K562 (cell line): ENCODE results near the gene N4BP2L1. TPM values are rescaled to one million over a fixed set of nuclear protein-coding genes. Genes with fewer than 3 reads are reported as not detected.

Experiments
- ATAC-seq: fragments of 200-7000 bp; cut with Tn5 transposase; 3 replicates; pipeline ENCODE4 v1.9.1; 2020; ENCODE audit warnings: moderate library complexity
- BruUV-seq: library from RNA; stranded (reverse); fragments of 400-500 nt; replicated peaks from 2 replicates; lab custom pipeline; 2021; lab: Mats Ljungman, UMichigan
- CTCF ChIA-PET: fragments of 300-600 bp; formaldehyde crosslinking; extraction: SDS; loops from one replicate; lab custom pipeline; 2021; ENCODE audit warnings: low intra/inter-chr PET ratio; lab: Yijun Ruan, JAX
- POLR2A ChIA-PET: fragments of 300-600, 350-650 bp; sonication (Branson Sonifier 250); formaldehyde crosslinking; extraction: SDS; loops from one replicate; lab custom pipeline; 2021; ENCODE audit warnings: antibody characterized with exemption, inconsistent platforms; lab: Yijun Ruan, JAX
- DNase-seq, 4 experiments: peaks; one replicate each; pipeline versions ENCODE4 v3.0.0 to v3.0.0-alpha.2; 2011 to 2018; ENCODE audit warnings: low spot score in 3 of 4, mixed read lengths in 3 of 4; ENCODE audit errors: extremely low read depth in 1 of 4
- FAIRE-seq: peaks from 2 replicates; lab custom pipeline; 2011; peaks lifted over from hg19 to GRCh38; lab: Jason Lieb, UNC
- H2AFZ ChIP-seq: 2 replicates; pipeline ENCODE4 v1.6.0; 2011; ENCODE audit warnings: low read depth, low read length, control low read depth, inconsistent platforms
- H3K27ac ChIP-seq: fragments of 200-600 bp; 3 replicates; pipeline ENCODE4 v1.8.0; 2011; ENCODE audit warnings: low read depth, mild to moderate bottlenecking, control low read depth, inconsistent platforms, low read length, moderate library complexity, mixed read lengths; ENCODE audit errors: extremely low read depth
- H3K27me3 ChIP-seq, 2 experiments: fragments of 300-600 bp in 1 of 2; 2 replicates in 1 of 2; 3 replicates in 1 of 2; pipeline versions ENCODE4 v1.6.0 to v1.8.0; 2011; ENCODE audit warnings: inconsistent platforms in 2 of 2, low read length in 2 of 2, mild to moderate bottlenecking in 1 of 2, mixed read lengths in 1 of 2, moderate library complexity in 1 of 2; ENCODE audit not compliant: control insufficient read depth in 2 of 2, insufficient read depth in 2 of 2
- H3K36me3 ChIP-seq: fragments of 300-600 bp; 3 replicates; pipeline ENCODE4 v1.8.0; 2011; ENCODE audit warnings: mild to moderate bottlenecking, low read length, inconsistent platforms; ENCODE audit not compliant: control insufficient read depth, insufficient read depth
- H3K4me1 ChIP-seq, 2 experiments: fragments of 200-600 bp in 1 of 2; replicated peaks in 1 of 2; 2 replicates in 1 of 2; 3 replicates in 1 of 2; pipeline versions ENCODE4 v1.5.1 to v1.8.0; 2011; ENCODE audit warnings: inconsistent platforms in 2 of 2, low read length in 2 of 2, mild to moderate bottlenecking in 1 of 2, mixed read lengths in 1 of 2, moderate library complexity in 1 of 2; ENCODE audit not compliant: control insufficient read depth in 2 of 2, insufficient read depth in 2 of 2
- H3K4me2 ChIP-seq: 2 replicates; pipeline ENCODE4 v1.6.1; 2011; ENCODE audit warnings: low read length, control low read depth, inconsistent platforms, mixed read lengths; ENCODE audit not compliant: insufficient read depth
- H3K4me3 ChIP-seq: fragments of 200-600 bp; sonication (generic), shearing (Covaris generic); 2 replicates; pipeline ENCODE4 v1.5.1; 2016; ENCODE audit warnings: control low read depth, inconsistent platforms
- H3K79me2 ChIP-seq: fragments of 200-600 bp; 3 replicates; pipeline ENCODE4 v1.8.0; 2011; ENCODE audit warnings: low read length, inconsistent platforms; ENCODE audit not compliant: control insufficient read depth, insufficient read depth
- H3K9ac ChIP-seq, 2 experiments: 2 replicates each; pipeline versions ENCODE4 v1.6.0 to v1.6.1; 2011; ENCODE audit warnings: low read depth in 2 of 2, low read length in 2 of 2, control low read depth in 1 of 2, inconsistent platforms in 1 of 2, mild to moderate bottlenecking in 1 of 2, mixed read lengths in 1 of 2; ENCODE audit not compliant: insufficient read depth in 1 of 2
- H3K9me1 ChIP-seq: one replicate; pipeline ENCODE4 v1.6.0; 2011; ENCODE audit warnings: inconsistent platforms, mild to moderate bottlenecking, low read length, moderate library complexity; ENCODE audit not compliant: control insufficient read depth, insufficient read depth
- H3K9me3 ChIP-seq: replicated peaks from 2 replicates; pipeline ENCODE4 v1.5.1; 2011; ENCODE audit warnings: low read depth, low read length, inconsistent platforms; ENCODE audit not compliant: control insufficient read depth, insufficient read depth
- H4K20me1 ChIP-seq: replicated peaks from 2 replicates; pipeline ENCODE4 v1.6.1; 2011; ENCODE audit warnings: low read length, inconsistent platforms, mixed read lengths; ENCODE audit not compliant: control insufficient read depth, insufficient read depth
- ATF6 ChIP-seq: sonication (generic); formaldehyde crosslinking; IDR thresholded peaks from 2 replicates; pipeline ENCODE4 v1.4.0; 2020; ENCODE audit warnings: mild to moderate bottlenecking, missing genetic modification reagents
- FIP1L1 ChIP-seq: fragments of 200-400 bp; formaldehyde crosslinking; IDR thresholded peaks from 2 replicates; pipeline ENCODE4 v1.6.1; 2018; ENCODE audit warnings: mild to moderate bottlenecking, low read depth, low read length; ENCODE audit not compliant: poor library complexity, severe bottlenecking
- KHSRP ChIP-seq: fragments of 450-650 bp; IDR thresholded peaks from 2 replicates; pipeline ENCODE4 v1.6.1; 2017
- SPI1 ChIP-seq: IDR thresholded peaks from 2 replicates; pipeline ENCODE4 v1.6.1; 2011; ENCODE audit warnings: low read depth, low read length, control low read depth, borderline replicate concordance
- WGBS: fragments of 100-300 bp; shearing (Covaris generic); methylation state at CpG from one replicate; pipeline ENCODE4 v1.1.6; 2016; ENCODE audit warnings: low coverage, mixed read lengths; ENCODE audit not compliant: insufficient coverage; ENCODE audit errors: missing lambda C conversion rate; 5-methylcytosine and 5-hydroxymethylcytosine counted together
- in situ Hi-C: fragments of 300-500 bp; cut with MboI; formaldehyde crosslinking; loops from 4 replicates; pipeline ENCODE4 v1.15.0; 2018; ENCODE audit warnings: inconsistent platforms, mixed read lengths
- intact Hi-C: fragments of 100-400 bp; cut with micrococcal nuclease; formaldehyde crosslinking; loops from 2 replicates; pipeline ENCODE4 v1.14.2; 2022
- polyA plus RNA-seq, 8 experiments: library from polyadenylated mRNA; depleted of rRNA in 4 of 8; stranded (reverse) in 5 of 8; unstranded in 3 of 8; fragments of >200 nt; fragmentation: Nextera tagmentation in 2 of 8; fragmentation: Illumina TruSeq in 1 of 8; extraction: Ambion mirVana in 2 of 8; extraction: Trizol in 1 of 8; gene quantifications; 2 replicates each; pipeline versions ENCODE4 v1.2.1 to v1.2.3, GENCODE V29; 2011 to 2014; ENCODE audit warnings: inconsistent platforms in 1 of 8, missing spikeins in 1 of 8
- total RNA-seq, 7 experiments: library from RNA; depleted of rRNA in 6 of 7; stranded (reverse); fragments of >200 nt in 6 of 7; fragmentation: Illumina TruSeq in 2 of 7; extraction: Trizol in 2 of 7; gene quantifications; 2 replicates each; pipeline versions ENCODE4 v1.2.1 to v1.2.3, GENCODE V29; 2011 to 2021; ENCODE audit warnings: low replicate concordance in 1 of 7

The N4BP2L1 gene
- total and polyA plus RNA-seq, 9 of the 15 experiments (the other 6 are each of a cell fraction or from before 2014, with no cell fraction given), result 0.06 to 0.33 (median 0.15) TPM; not detected in 1

DNA sequence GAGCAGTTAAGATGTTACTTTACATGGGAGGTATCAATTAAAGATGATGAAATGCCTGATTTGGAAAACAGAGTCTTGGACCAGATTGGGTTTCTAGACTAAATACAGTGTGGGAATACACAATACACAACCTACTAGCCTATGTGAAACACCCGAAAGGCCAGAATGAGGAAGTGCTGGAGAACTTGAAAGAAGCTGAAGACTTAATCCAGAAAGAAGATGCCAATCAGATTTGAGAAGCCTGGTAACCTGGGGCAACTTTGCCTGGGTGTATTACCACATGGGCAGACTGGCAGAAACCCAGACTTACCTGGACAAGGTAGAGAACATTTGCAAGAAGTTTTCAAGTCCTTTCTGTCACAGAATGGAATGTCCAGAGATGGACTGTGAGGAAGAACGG is 43.2 kb downstream of the N4BP2L1 start:
- in situ Hi-C loops, result no loop called here
- Histone ChIP-seq H2AFZ (no peak overlapping the region), H3K27me3 (no peaks in the 10 kb centered on the region), H3K79me2 (no peaks in the 10 kb centered on the region), H3K9ac (no peak overlapping the region), H3K9me3 (no peaks in the 10 kb centered on the region), H3K4me2 (no peak overlapping the region), H3K36me3 (peaks cover 26% of the 10 kb centered on the region; the same call in 2 of the 3 replicates), H4K20me1 (no peaks in the 10 kb centered on the region), H3K4me1 (no peaks in the 10 kb centered on the region), H3K4me3 (no peak overlapping the region), H3K9me1 (no peaks in the 10 kb centered on the region), H3K27ac (no peak overlapping the region)
- no TSS peak for BruUV-seq
- intact Hi-C loops, result no loop called here
- no peak for DNase-seq
- ChIA-PET CTCF (no interaction called here), POLR2A (no interaction called here)
- ATAC-seq, result no peak
- TF ChIP-seq ATF6 (no peak), KHSRP (no peak), FIP1L1 (no peak), SPI1 (peak; percentile 85)
- FAIRE-seq, result no peak
- WGBS, result 85% methylated on average over 2 of the region's 2 CpGs
